ENCODE results near the gene OSBPL3.
"Not testable (repeated sequence)": the region's sequence is repeated elsewhere in the genome, so short reads cannot be mapped to it uniquely, and the experiment has no call there.

OSBPL3 gene

DNA sequence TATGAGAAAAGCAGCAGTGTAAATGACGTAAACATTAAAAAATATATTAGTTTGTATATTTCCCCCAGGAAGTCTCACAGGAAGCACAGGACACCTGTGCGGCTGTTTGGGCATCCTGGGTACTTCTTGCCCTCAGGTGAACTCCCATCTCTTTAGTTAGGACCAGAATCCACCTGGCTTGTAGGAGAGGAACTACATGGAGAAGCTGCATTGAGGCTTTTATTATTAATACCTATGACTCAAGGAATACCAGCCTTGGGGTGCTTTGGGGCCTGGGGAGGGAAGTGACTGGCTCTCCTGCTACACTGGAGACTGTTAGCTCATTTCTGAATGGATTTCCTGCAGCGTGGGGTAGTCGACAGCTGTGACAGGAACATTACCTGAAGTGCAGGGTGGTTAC is 182.7 kb downstream of the OSBPL3 start:
- no peak overlapping the region for H3K4me3 ChIP-seq (ENCODE audit: low read depth, low read length)
- TF ChIP-seq, protein P1, sequence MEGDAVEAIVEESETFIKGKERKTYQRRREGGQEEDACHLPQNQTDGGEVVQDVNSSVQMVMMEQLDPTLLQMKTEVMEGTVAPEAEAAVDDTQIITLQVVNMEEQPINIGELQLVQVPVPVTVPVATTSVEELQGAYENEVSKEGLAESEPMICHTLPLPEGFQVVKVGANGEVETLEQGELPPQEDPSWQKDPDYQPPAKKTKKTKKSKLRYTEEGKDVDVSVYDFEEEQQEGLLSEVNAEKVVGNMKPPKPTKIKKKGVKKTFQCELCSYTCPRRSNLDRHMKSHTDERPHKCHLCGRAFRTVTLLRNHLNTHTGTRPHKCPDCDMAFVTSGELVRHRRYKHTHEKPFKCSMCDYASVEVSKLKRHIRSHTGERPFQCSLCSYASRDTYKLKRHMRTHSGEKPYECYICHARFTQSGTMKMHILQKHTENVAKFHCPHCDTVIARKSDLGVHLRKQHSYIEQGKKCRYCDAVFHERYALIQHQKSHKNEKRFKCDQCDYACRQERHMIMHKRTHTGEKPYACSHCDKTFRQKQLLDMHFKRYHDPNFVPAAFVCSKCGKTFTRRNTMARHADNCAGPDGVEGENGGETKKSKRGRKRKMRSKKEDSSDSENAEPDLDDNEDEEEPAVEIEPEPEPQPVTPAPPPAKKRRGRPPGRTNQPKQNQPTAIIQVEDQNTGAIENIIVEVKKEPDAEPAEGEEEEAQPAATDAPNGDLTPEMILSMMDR (IDR thresholded peaks at IDR 0.05; ENCODE audit: low read depth, low read length): no peak

DNA sequence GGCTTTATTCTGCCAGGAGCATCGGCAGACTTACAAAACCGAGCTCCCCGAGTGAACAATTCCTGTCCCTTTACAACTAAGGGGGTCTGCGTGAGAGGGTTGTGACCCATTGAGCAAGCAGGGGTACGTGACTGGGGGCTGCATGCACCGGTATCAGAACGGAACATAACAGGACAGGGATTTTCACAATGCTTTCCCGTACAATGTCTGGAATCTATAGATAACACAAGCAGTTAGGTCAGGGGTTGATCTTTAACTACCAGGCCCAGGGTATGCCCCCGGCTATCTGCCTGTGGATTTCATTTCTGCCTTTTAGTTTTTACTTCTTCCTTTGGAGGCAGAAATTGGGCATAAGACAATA is 184.6 kb downstream of the OSBPL3 start:
- no peak overlapping the region for H3K4me3 ChIP-seq (ENCODE audit: low read depth, low read length)
- TF ChIP-seq, protein P1 (IDR thresholded peaks at IDR 0.05; ENCODE audit: low read depth, low read length): no peak

DNA sequence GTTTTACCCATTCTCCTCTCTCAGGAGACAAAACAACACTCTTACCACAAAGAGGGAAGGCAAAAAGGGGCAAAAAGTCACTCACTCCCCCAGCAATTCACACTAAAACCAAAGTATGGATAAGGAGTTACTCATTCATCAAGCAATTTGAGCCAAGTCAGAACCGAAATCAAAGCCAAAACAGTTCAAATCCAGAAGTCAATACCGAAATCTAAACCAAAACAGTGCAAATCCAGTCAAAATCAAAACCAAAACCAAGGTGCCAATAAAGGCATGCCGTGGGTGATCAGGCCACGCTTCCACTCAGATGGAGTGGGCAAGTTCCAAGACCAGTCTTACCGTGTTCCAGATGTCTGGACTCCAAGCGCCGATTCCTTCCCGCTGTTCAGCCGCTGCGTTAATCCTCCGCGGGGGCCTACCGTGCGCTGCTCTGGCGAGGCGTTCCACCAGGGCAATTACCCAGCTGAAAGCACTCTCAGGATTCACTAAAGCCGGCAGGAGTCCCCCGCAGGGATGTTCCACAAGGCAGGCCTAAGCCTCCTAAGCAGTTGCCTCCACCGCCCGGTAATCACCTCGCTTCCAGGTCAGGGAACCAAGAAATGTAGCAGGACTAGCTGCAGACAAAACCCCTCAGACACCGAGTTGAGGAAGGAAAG is 185.1 kb downstream of the OSBPL3 start:
- not testable (repeated sequence) for H3K4me3 ChIP-seq (ENCODE audit: low read depth, low read length)

DNA sequence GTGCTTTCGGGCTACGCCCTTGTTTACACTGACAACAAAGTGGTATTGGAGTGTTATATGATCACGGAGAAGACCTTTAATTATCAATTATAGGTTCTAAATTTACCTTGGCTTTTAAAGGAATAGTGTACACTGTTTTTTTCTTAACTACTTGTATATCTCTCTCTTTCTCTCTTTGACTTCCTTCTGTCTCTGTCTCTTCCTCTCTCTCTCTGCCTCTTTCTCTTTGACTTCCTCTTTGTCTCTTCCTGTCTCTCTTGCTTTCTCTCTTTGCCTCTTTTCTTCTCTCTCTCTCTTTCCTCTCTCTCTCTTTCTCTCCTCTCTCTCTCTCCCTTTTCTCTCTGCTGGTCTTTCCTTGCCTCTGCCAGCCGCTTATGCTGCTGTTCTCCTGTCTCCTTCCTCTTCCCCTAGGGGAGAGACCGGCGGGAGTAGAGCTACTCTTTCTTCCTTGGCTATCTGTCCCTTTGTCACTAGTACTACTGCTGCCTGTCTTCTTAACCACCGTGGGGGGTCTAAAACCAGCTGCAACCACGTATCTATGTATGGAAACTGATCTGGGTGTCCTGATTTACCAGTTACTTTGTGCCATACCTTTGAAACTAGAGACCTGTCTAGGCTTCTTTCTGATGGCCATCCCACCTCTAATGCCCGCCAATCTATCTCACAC is 185.9 kb downstream of the OSBPL3 start:
- H3K4me3 ChIP-seq (ENCODE audit: low read depth, low read length): no peak overlapping the region
- TF ChIP-seq, protein P1 (IDR thresholded peaks at IDR 0.05; ENCODE audit: low read depth, low read length): no peak

DNA sequence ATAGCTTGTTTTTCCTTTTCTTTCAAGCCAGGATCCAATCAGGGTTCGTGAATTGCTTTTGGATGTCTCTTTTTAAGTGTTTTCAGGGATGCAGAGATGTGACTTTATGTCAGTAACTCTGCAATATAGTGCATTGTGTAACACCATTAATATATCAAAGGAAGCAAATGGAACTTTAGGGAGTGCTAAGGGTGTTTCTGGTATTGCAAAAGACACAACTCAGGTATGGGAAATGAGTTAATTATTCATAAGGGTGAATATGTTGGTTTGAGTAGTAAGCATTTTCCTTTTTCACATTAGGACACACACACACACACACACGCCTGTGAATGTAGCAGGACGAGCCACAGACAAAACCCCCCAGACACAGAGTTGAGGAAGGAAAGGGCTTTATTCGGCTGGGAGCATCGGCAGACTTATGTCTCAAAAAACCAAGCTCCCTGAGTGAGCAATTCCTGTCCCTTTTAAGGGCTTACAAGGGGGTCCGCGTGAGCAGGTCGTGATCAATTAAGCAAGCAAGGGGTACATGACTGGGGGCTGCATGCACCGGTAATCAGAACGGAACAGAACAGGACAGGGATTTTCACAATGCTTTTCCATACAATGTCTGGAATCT is 190.9 kb downstream of the OSBPL3 start:
- no peak overlapping the region for H3K4me3 ChIP-seq (ENCODE audit: low read depth, low read length)

DNA sequence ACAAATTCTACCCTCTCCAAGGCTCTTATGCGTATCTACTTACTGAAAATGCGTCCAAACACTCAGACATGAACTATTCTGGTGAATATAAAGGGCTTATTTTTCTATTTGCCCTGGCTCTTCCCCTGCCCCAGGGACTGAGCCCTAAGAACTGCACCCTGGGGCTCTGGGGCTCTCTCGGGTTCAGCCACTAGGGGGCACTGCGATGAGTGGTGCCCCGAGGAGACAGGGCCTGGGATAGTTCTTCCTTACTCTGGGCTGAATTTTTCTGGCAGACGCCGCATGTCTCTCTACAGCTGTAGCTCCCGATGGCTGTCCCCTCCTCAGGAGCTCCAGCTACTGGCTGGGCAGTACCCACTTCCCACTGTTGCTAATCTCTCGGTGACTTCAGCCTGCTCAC is 191.9 kb downstream of the OSBPL3 start:
- no peak overlapping the region for H3K4me3 ChIP-seq (ENCODE audit: low read depth, low read length)
- TF ChIP-seq, protein P1 (IDR thresholded peaks at IDR 0.05; ENCODE audit: low read depth, low read length): peak; percentile 64

More for the DNA sequence above, 190.9 kb downstream of the OSBPL3 start:
- TF ChIP-seq, protein P1 (IDR thresholded peaks at IDR 0.05; ENCODE audit: low read depth, low read length): no peak

DNA sequence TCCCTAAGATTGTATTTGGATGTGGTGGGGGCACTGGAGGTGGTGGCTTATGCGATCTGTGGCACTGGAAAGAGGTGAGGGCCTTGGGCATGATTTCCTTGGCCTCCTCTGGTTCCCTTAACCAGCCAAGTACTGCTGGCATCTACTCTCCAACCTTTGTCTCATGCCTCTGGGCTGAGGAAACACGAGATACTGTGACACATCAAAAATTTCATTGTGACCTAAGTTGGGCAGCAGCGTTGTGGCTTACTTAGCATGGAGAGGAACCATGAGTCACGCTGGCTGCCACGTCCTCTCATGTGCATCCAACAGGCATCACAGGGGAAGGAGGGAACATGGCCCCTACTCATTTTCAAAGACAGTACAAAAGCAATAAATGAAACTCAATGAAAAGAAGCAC is 193.0 kb downstream of the OSBPL3 start:
- TF ChIP-seq, protein P1 (IDR thresholded peaks at IDR 0.05; ENCODE audit: low read depth, low read length): no peak
- H3K4me3 ChIP-seq (ENCODE audit: low read depth, low read length): no peak overlapping the region
